Measurements from ENCODE around the gene C12orf57.

C12orf57 gene

DNA sequence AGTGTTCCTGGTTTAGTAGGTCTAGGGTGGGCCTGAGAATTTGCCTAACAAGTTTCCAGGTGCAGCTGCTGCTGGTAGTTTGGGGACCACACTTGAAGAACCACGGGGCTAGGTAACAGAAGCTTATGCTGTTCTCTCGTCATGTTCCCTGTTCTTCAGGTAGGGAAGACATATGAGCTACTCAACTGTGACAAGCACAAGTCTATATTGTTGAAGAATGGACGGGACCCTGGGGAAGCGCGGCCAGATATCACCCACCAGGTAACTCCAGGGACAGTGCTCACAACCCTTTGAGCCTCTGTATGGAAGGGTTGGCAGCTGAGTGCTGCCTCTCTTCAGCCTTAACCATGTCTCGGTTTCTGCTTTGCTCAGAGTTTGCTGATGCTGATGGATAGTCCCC, 30.4 kb downstream of the C12orf57 start:
- Histone ChIP-seq H3K36me3 (peaks cover 66% of the 10 kb centered on the region), H3K27me3 (no peaks in the 10 kb centered on the region), H3K9me3 (no peaks in the 10 kb centered on the region), H3K4me3 (ENCODE audit: low read depth, low read length) (no peak overlapping the region), H3K4me1 (no peaks in the 10 kb centered on the region)
- DNase-seq = no peak
- TF ChIP-seq, protein P1, sequence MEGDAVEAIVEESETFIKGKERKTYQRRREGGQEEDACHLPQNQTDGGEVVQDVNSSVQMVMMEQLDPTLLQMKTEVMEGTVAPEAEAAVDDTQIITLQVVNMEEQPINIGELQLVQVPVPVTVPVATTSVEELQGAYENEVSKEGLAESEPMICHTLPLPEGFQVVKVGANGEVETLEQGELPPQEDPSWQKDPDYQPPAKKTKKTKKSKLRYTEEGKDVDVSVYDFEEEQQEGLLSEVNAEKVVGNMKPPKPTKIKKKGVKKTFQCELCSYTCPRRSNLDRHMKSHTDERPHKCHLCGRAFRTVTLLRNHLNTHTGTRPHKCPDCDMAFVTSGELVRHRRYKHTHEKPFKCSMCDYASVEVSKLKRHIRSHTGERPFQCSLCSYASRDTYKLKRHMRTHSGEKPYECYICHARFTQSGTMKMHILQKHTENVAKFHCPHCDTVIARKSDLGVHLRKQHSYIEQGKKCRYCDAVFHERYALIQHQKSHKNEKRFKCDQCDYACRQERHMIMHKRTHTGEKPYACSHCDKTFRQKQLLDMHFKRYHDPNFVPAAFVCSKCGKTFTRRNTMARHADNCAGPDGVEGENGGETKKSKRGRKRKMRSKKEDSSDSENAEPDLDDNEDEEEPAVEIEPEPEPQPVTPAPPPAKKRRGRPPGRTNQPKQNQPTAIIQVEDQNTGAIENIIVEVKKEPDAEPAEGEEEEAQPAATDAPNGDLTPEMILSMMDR (IDR thresholded peaks at IDR 0.05; ENCODE audit: low read depth, low read length) = no peak

- H3K36me3 ChIP-seq = peaks cover 67% of the 10 kb centered on the region
- TF ChIP-seq, protein P1 (IDR thresholded peaks at IDR 0.05; ENCODE audit: low read depth, low read length) = no peak
These were observed 31.6 kb downstream of the C12orf57 start for GRCh38 chr12:6975297-6976032.

GRCh38 chr12:6977653-6978052, 33.8 kb downstream of the C12orf57 start:
- H3K36me3 ChIP-seq = peaks cover 82% of the 10 kb centered on the region
- H3K4me3 ChIP-seq (ENCODE audit: low read depth, low read length) = no peak overlapping the region
- TF ChIP-seq, protein P1 (IDR thresholded peaks at IDR 0.05; ENCODE audit: low read depth, low read length) = no peak
- H3K27me3 ChIP-seq = no peaks in the 10 kb centered on the region
- no peaks in the 10 kb centered on the region for H3K4me1 ChIP-seq
- no peak for DNase-seq
- H3K9me3 ChIP-seq = no peaks in the 10 kb centered on the region

More at GRCh38 chr12:6975297-6976032, 31.6 kb downstream of the C12orf57 start:
- H3K27me3 ChIP-seq = no peaks in the 10 kb centered on the region
- no peaks in the 10 kb centered on the region for H3K4me1 ChIP-seq
- no peak for DNase-seq
- H3K9me3 ChIP-seq = no peaks in the 10 kb centered on the region
- H3K4me3 ChIP-seq (ENCODE audit: low read depth, low read length) = no peak overlapping the region

- no peaks in the 10 kb centered on the region for H3K9me3 ChIP-seq
- no peak overlapping the region for H3K4me3 ChIP-seq (ENCODE audit: low read depth, low read length)
- no peaks in the 10 kb centered on the region for H3K27me3 ChIP-seq
- DNase-seq = no peak
- H3K36me3 ChIP-seq = peaks cover 78% of the 10 kb centered on the region
- H3K4me1 ChIP-seq = no peaks in the 10 kb centered on the region
- TF ChIP-seq, protein P1 (IDR thresholded peaks at IDR 0.05; ENCODE audit: low read depth, low read length) = no peak
These were observed 34.4 kb downstream of the C12orf57 start for GRCh38 chr12:6978188-6978587.

- TF ChIP-seq, protein P1 (IDR thresholded peaks at IDR 0.05; ENCODE audit: low read depth, low read length) = no peak
- DNase-seq = no peak
- peaks cover 76% of the 10 kb centered on the region for H3K36me3 ChIP-seq
These were observed 34.8 kb downstream of the C12orf57 start for GRCh38 chr12:6978611-6979011.

DNA sequence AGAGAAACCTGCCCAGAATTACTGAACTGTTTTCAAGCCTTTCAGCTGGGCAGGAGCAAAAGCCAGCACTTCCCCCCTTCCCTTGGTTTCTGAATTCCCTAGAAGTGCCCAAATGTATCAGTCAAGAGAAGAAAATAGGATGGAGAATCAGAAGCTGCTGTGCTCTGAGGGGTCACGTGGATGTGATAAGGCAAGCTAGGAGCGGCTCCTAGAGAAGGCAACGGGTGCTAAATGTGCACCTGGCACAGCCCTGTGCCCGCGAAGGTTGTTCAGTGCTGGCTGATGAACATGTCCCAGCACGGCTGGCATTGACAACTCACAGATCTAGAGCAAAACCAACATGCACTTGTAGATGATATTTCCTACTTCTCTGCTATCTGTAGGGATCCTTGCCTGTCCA, 35.2 kb downstream of the C12orf57 start:
- Histone ChIP-seq H3K36me3 (peaks cover 74% of the 10 kb centered on the region), H3K4me1 (no peaks in the 10 kb centered on the region), H3K27me3 (no peaks in the 10 kb centered on the region), H3K4me3 (ENCODE audit: low read depth, low read length) (no peak overlapping the region), H3K9me3 (no peaks in the 10 kb centered on the region)
- TF ChIP-seq, protein P1 (IDR thresholded peaks at IDR 0.05; ENCODE audit: low read depth, low read length) = no peak
- DNase-seq = no peak

More at GRCh38 chr12:6978611-6979011, 34.8 kb downstream of the C12orf57 start:
- Histone ChIP-seq H3K4me3 (ENCODE audit: low read depth, low read length) (no peak overlapping the region), H3K4me1 (no peaks in the 10 kb centered on the region), H3K27me3 (no peaks in the 10 kb centered on the region), H3K9me3 (no peaks in the 10 kb centered on the region)
